ENCODE data around the gene ASAP2.

The ASAP2 gene

DNA sequence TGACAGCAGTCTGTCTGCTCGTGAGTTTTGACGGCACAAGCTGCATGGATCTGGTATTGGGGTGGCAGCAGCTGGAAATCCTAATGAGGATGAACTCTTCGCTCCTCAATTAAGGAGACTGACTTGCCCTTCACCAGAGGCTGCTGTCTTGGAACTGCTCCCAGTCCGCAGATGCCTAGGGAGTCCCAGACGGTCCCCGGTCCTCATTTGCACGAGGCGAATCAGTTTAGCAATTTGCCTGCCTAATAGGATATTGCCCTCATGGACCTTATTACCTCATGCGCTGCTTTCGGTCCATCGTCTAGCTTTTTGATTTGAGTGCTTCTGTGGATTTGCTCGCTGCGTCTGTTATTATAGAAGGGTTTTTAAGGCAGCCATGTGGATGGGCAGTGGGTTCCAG lies 40.6 kb downstream of the ASAP2 start:
- Histone ChIP-seq H3K9me3 (ENCODE audit: insufficient read depth, low read depth, low read length) (no peaks in the 10 kb centered on the region), H4K20me1 (ENCODE audit: insufficient read depth, low read length, poor library complexity, severe bottlenecking) (peaks cover 11% of the 10 kb centered on the region), H3K4me3 (ENCODE audit: low read length, poor library complexity, severe bottlenecking) (no peak overlapping the region), H3K4me1 (ENCODE audit: insufficient read depth, low read length, poor library complexity, severe bottlenecking) (peaks cover 13% of the 10 kb centered on the region), H3F3A (ENCODE audit: low read depth) (no peaks in the 10 kb centered on the region), H3K79me2 (ENCODE audit: insufficient read depth, low read length) (peaks cover 51% of the 10 kb centered on the region), H3K9me2 (replicated peaks; ENCODE audit: low read depth, low read length) (no peaks in the 10 kb centered on the region), H3K9ac (ENCODE audit: low read depth, low read length, poor library complexity, severe bottlenecking) (no peak overlapping the region), H3K27me3 (ENCODE audit: insufficient read depth, low read length, poor library complexity, severe bottlenecking) (no peaks in the 10 kb centered on the region), H3K4me2 (ENCODE audit: low read depth, low read length, poor library complexity, severe bottlenecking) (no peak overlapping the region), H2AFZ (ENCODE audit: low read length) (no peak overlapping the region), H3K36me3 (ENCODE audit: insufficient read depth, low read length) (no peaks in the 10 kb centered on the region)
- TF ChIP-seq, protein P1, sequence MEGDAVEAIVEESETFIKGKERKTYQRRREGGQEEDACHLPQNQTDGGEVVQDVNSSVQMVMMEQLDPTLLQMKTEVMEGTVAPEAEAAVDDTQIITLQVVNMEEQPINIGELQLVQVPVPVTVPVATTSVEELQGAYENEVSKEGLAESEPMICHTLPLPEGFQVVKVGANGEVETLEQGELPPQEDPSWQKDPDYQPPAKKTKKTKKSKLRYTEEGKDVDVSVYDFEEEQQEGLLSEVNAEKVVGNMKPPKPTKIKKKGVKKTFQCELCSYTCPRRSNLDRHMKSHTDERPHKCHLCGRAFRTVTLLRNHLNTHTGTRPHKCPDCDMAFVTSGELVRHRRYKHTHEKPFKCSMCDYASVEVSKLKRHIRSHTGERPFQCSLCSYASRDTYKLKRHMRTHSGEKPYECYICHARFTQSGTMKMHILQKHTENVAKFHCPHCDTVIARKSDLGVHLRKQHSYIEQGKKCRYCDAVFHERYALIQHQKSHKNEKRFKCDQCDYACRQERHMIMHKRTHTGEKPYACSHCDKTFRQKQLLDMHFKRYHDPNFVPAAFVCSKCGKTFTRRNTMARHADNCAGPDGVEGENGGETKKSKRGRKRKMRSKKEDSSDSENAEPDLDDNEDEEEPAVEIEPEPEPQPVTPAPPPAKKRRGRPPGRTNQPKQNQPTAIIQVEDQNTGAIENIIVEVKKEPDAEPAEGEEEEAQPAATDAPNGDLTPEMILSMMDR (conservative IDR thresholded peaks at IDR 0.05; ENCODE audit: low read length) = no peak
- TF ChIP-seq EZH2phosphoT487 (IDR thresholded peaks at IDR 0.05; ENCODE audit: borderline replicate concordance) = no peak

DNA sequence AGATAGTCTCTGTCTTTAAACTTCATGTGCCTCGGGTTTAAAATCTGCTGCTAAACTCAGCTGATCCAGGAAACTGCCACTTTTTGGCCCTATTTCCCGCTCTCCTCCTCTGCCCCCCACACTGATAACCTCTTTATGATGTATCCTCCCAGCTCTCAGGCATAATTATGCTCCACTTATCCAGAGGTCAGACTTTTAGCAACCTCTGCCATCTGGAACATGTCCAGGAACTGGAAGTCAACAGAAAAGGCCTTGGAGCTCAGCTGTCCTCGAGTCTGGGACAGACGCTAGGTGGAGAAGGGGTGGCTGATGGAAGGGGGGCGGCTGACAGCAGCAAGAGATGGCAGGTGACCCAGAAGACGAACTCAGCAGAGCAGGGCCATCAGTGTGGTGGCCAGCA lies 41.2 kb downstream of the ASAP2 start:
- TF ChIP-seq, protein P1 (conservative IDR thresholded peaks at IDR 0.05; ENCODE audit: low read length) = no peak
- TF ChIP-seq EZH2phosphoT487 (IDR thresholded peaks at IDR 0.05; ENCODE audit: borderline replicate concordance) = no peak
- Histone ChIP-seq H3K9me3 (ENCODE audit: insufficient read depth, low read depth, low read length) (no peaks in the 10 kb centered on the region), H3K4me1 (ENCODE audit: insufficient read depth, low read length, poor library complexity, severe bottlenecking) (peaks cover 13% of the 10 kb centered on the region), H2AFZ (ENCODE audit: low read length) (no peak overlapping the region), H3K36me3 (ENCODE audit: insufficient read depth, low read length) (no peaks in the 10 kb centered on the region), H3F3A (ENCODE audit: low read depth) (no peaks in the 10 kb centered on the region), H3K9me2 (replicated peaks; ENCODE audit: low read depth, low read length) (no peaks in the 10 kb centered on the region), H3K9ac (ENCODE audit: low read depth, low read length, poor library complexity, severe bottlenecking) (no peak overlapping the region), H4K20me1 (ENCODE audit: insufficient read depth, low read length, poor library complexity, severe bottlenecking) (peaks cover 11% of the 10 kb centered on the region), H3K79me2 (ENCODE audit: insufficient read depth, low read length) (peaks cover 45% of the 10 kb centered on the region), H3K4me2 (ENCODE audit: low read depth, low read length, poor library complexity, severe bottlenecking) (no peak overlapping the region), H3K27me3 (ENCODE audit: insufficient read depth, low read length, poor library complexity, severe bottlenecking) (no peaks in the 10 kb centered on the region), H3K4me3 (ENCODE audit: low read length, poor library complexity, severe bottlenecking) (no peak overlapping the region)

DNA sequence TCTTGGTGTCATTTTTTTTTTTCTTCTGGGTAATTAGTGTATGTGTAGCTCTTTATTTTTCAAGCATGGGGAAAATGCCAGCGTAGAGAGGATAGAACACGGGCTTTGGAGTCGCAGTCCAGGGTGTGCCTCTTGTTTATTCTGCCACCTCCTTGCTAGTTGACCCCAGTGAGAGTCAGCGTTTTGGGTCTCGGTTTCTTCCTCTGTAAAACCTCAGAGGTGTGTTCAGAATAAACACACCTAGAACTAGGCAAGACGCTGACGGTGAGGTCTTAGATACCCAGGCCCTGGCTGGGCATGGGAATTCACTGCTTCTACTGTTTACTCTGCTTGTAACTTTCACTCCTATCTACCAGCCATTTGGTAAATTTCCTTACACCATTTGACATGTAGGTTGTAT lies 41.8 kb downstream of the ASAP2 start:
- Histone ChIP-seq H3K4me1 (ENCODE audit: insufficient read depth, low read length, poor library complexity, severe bottlenecking) (peaks cover 13% of the 10 kb centered on the region), H3F3A (ENCODE audit: low read depth) (no peaks in the 10 kb centered on the region), H3K79me2 (ENCODE audit: insufficient read depth, low read length) (peaks cover 44% of the 10 kb centered on the region), H3K4me3 (ENCODE audit: low read length, poor library complexity, severe bottlenecking) (no peak overlapping the region), H3K36me3 (ENCODE audit: insufficient read depth, low read length) (no peaks in the 10 kb centered on the region), H3K9me2 (replicated peaks; ENCODE audit: low read depth, low read length) (no peaks in the 10 kb centered on the region), H3K27me3 (ENCODE audit: insufficient read depth, low read length, poor library complexity, severe bottlenecking) (no peaks in the 10 kb centered on the region), H2AFZ (ENCODE audit: low read length) (no peak overlapping the region), H3K9ac (ENCODE audit: low read depth, low read length, poor library complexity, severe bottlenecking) (no peak overlapping the region), H4K20me1 (ENCODE audit: insufficient read depth, low read length, poor library complexity, severe bottlenecking) (peaks cover 11% of the 10 kb centered on the region), H3K4me2 (ENCODE audit: low read depth, low read length, poor library complexity, severe bottlenecking) (no peak overlapping the region), H3K9me3 (ENCODE audit: insufficient read depth, low read depth, low read length) (no peaks in the 10 kb centered on the region)
- TF ChIP-seq, protein P1 (conservative IDR thresholded peaks at IDR 0.05; ENCODE audit: low read length) = no peak
- no peak for TF ChIP-seq EZH2phosphoT487 (IDR thresholded peaks at IDR 0.05; ENCODE audit: borderline replicate concordance)
